Measurements from ENCODE around the gene SLC23A1. TPM values are rescaled to one million over a fixed set of nuclear protein-coding genes. Genes with fewer than 3 reads are reported as not detected.

The SLC23A1 gene
- total RNA-seq, 1 donor from 2014 or later = not detected

DNA sequence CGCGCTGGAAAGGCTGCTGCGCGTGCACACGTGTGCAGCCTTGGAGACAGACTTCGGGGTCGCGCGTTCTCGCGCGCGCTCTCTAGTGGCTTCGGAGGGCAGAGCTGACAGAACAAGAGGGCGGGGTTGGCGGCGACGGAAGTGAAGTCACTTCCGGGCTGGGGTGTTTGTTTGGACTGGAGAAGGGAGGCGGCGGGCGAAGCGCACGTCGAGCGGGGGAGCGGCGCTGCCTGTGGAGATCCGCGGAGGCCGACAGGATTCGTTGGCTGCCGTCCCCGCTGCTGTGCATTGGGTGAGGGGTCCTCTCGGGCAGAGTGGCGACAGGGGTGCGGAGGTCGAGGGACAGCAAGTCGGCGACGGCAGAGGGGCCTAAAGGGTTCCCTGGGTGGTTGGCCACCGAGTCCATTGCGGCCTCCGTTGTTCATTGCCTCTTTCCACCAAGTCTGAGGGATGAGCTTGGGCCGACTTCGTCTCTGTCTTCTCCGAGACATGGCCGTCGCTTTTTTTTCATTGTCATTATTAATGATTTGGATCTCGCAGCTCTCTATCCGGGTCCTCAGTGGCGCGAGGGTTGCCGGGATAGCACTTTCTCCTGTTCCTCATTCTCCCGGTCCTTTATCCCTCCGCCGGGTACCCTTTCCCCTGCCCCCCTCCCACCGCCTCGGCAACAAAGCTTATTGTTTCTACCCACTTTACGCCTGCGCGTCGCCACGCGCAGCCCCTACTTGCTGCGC, 41.2 kb downstream of the SLC23A1 start, which contains the start of gene PAIP2:
Gene PAIP2, plus strand, starts transcription at position 166 of the 734 bp plus-strand sequence. CDS start 21,931 bp downstream, outside the sequence.
- Mint-ChIP-seq H3K27me3 (ENCODE audit: unreplicated experiment) (peaks cover 6% of the 10 kb centered on the region), H3K9me3 (ENCODE audit: unreplicated experiment) (no peaks in the 10 kb centered on the region), H3K4me3 (ENCODE audit: unreplicated experiment) (peak within 1 kb of the TSS; percentile 97), H3K36me3 (ENCODE audit: low read depth, unreplicated experiment) (no peaks in the 10 kb centered on the region), H3K27ac (ENCODE audit: unreplicated experiment) (peak within 1 kb of the TSS; percentile 99), H3K4me1 (ENCODE audit: unreplicated experiment) (peaks cover 27% of the 10 kb centered on the region)
- peak; percentile 97 for DNase-seq (ENCODE audit: low spot score)
- TF ChIP-seq, protein P1, sequence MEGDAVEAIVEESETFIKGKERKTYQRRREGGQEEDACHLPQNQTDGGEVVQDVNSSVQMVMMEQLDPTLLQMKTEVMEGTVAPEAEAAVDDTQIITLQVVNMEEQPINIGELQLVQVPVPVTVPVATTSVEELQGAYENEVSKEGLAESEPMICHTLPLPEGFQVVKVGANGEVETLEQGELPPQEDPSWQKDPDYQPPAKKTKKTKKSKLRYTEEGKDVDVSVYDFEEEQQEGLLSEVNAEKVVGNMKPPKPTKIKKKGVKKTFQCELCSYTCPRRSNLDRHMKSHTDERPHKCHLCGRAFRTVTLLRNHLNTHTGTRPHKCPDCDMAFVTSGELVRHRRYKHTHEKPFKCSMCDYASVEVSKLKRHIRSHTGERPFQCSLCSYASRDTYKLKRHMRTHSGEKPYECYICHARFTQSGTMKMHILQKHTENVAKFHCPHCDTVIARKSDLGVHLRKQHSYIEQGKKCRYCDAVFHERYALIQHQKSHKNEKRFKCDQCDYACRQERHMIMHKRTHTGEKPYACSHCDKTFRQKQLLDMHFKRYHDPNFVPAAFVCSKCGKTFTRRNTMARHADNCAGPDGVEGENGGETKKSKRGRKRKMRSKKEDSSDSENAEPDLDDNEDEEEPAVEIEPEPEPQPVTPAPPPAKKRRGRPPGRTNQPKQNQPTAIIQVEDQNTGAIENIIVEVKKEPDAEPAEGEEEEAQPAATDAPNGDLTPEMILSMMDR (IDR thresholded peaks at IDR 0.05; ENCODE audit: unreplicated experiment) = peak; percentile 48

DNA sequence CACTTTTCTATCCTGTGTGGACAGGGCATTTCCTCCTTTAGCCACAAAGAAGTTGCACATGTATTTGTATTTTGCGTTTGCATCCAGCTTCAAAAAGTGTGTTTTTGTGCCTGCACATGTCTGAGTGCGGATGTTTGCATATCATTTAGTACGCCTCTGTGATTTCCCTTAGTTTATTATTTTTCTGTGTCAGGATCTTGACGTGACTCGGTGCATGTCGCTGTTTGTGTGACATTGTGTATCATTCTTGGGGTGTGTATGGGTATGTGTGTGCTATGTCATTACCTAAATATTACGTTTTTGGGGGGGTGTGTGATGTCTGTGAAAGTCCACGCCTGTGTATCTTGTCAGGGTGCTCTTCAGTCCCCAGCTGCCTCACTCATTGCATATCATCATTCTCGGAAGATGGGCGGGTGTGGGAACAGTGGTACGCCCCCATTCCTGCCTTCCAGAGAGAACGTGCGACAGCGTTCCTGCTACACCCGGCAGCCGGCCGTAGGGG, 41.9 kb downstream of the SLC23A1 start:
- Mint-ChIP-seq H3K4me1 (ENCODE audit: unreplicated experiment) (peaks cover 27% of the 10 kb centered on the region), H3K9me3 (ENCODE audit: unreplicated experiment) (no peaks in the 10 kb centered on the region), H3K36me3 (ENCODE audit: low read depth, unreplicated experiment) (no peaks in the 10 kb centered on the region), H3K27ac (ENCODE audit: unreplicated experiment) (peak overlapping the region; percentile 99), H3K4me3 (ENCODE audit: unreplicated experiment) (peak overlapping the region; percentile 97), H3K27me3 (ENCODE audit: unreplicated experiment) (peaks cover 9% of the 10 kb centered on the region)
- no peak for DNase-seq (ENCODE audit: low spot score)
- TF ChIP-seq, protein P1 (IDR thresholded peaks at IDR 0.05; ENCODE audit: unreplicated experiment) = no peak

DNA sequence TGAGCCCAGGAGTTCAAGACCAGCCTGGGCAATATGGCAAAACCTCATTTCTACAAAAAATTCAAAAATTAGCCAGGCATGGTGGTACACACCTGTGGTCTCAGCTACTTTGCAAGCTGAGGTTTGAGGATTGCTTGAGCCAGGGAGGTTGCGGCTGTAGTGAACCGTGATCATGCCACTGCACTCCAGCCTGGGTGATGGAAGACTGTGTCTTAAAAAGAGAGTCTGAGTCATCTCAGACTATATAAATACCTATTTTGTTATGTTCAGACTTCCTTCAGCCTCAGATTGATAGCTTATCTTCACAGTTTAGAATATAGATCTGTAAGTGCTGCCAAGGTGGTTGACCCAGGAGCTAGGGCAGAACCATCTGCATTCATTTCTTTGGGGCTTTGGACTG, 43.0 kb downstream of the SLC23A1 start:
- H3K9me3 Mint-ChIP-seq (ENCODE audit: unreplicated experiment) = no peaks in the 10 kb centered on the region
- H3K27ac Mint-ChIP-seq (ENCODE audit: unreplicated experiment) = no peak overlapping the region
- H3K36me3 Mint-ChIP-seq (ENCODE audit: low read depth, unreplicated experiment) = no peaks in the 10 kb centered on the region
- DNase-seq (ENCODE audit: low spot score) = no peak
- TF ChIP-seq, protein P1 (IDR thresholded peaks at IDR 0.05; ENCODE audit: unreplicated experiment) = no peak
- no peak overlapping the region for H3K4me3 Mint-ChIP-seq (ENCODE audit: unreplicated experiment)
- peaks cover 27% of the 10 kb centered on the region for H3K4me1 Mint-ChIP-seq (ENCODE audit: unreplicated experiment)
- peaks cover 9% of the 10 kb centered on the region for H3K27me3 Mint-ChIP-seq (ENCODE audit: unreplicated experiment)

DNA sequence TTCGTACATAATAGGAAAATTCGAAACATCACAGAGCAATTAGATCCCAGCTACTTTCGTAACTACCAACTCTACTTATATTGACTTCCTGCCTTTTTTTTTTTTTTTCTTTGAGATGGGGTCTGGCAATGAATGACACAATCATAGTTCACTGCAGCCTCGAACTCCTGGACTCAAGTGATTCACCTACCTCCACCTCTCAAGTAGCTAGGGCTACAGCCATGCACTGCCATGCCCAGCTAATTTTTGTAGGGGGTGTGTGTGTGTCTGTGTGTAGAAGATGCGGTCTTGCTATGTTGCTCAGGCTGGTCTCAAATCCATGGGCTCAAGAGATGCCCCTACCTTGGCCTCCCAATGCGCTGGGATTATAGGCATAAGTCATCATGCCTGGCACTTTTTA, 47.3 kb downstream of the SLC23A1 start:
- Mint-ChIP-seq H3K4me1 (ENCODE audit: unreplicated experiment) (no peaks in the 10 kb centered on the region), H3K36me3 (ENCODE audit: low read depth, unreplicated experiment) (peaks cover 7% of the 10 kb centered on the region), H3K4me3 (ENCODE audit: unreplicated experiment) (no peak overlapping the region), H3K27me3 (ENCODE audit: unreplicated experiment) (peaks cover 5% of the 10 kb centered on the region), H3K9me3 (ENCODE audit: unreplicated experiment) (no peaks in the 10 kb centered on the region), H3K27ac (ENCODE audit: unreplicated experiment) (no peak overlapping the region)
- TF ChIP-seq, protein P1 (IDR thresholded peaks at IDR 0.05; ENCODE audit: unreplicated experiment) = no peak
- DNase-seq (ENCODE audit: low spot score) = no peak

Other genes starting within 250 kb of the SLC23A1 start
- 35.6 TPM for gene SIL1, start 184.9 kb downstream of the SLC23A1 start, total RNA-seq (ENCODE audit: unreplicated experiment)
- 235 TPM for gene MATR3, start 89.6 kb downstream of the SLC23A1 start, total RNA-seq (ENCODE audit: unreplicated experiment)
- gene PAIP2, start 41.4 kb downstream of the SLC23A1 start, total RNA-seq (ENCODE audit: unreplicated experiment) = 71.5 TPM
- 0.38 TPM for gene MZB1, start 6.6 kb upstream of the SLC23A1 start, total RNA-seq (ENCODE audit: unreplicated experiment)
- 7.3 TPM for gene PROB1, start 11.8 kb upstream of the SLC23A1 start, total RNA-seq (ENCODE audit: unreplicated experiment)
- gene SPATA24, start 20.8 kb upstream of the SLC23A1 start, total RNA-seq (ENCODE audit: unreplicated experiment) = 7.6 TPM
- 69.6 TPM for gene DNAJC18, start 56.2 kb upstream of the SLC23A1 start, total RNA-seq (ENCODE audit: unreplicated experiment)
- gene ECSCR, start 79.4 kb upstream of the SLC23A1 start, total RNA-seq (ENCODE audit: unreplicated experiment) = 565 TPM
- gene SMIM33, start 87.7 kb upstream of the SLC23A1 start, total RNA-seq (ENCODE audit: unreplicated experiment) = not detected
- 69.1 TPM for gene STING1, start 99.5 kb upstream of the SLC23A1 start, total RNA-seq (ENCODE audit: unreplicated experiment)
- gene UBE2D2, start 178.0 kb upstream of the SLC23A1 start, total RNA-seq (ENCODE audit: unreplicated experiment) = 214 TPM

Data from endothelial cell (in vitro differentiated cells).